H9 (cell line): ENCODE data around the gene FBLN1. TPM values are rescaled to one million over a fixed set of nuclear protein-coding genes. Genes with fewer than 3 reads are reported as not detected.

Experiments used
- DNase-seq: peaks from one replicate; pipeline ENCODE4 v3.0.0-alpha.2; 2017
- H2AFZ ChIP-seq: one replicate; pipeline ENCODE4 v1.6.1; 2013; ENCODE audit warnings: mild to moderate bottlenecking, low read length, control low read depth, moderate library complexity
- H2AK5ac ChIP-seq: 2 replicates; pipeline ENCODE4 v1.6.1; 2013; ENCODE audit warnings: low read length, control low read depth, mixed read lengths; ENCODE audit not compliant: insufficient read length
- H2BK120ac ChIP-seq: one replicate; pipeline ENCODE4 v1.6.1; 2013; ENCODE audit warnings: low read depth, mild to moderate bottlenecking, low read length, control low read depth, inconsistent platforms; ENCODE audit not compliant: poor library complexity, severe bottlenecking
- H2BK12ac ChIP-seq: 2 replicates; pipeline ENCODE4 v1.6.1; 2013; ENCODE audit warnings: low read length, control low read depth, mixed read lengths, low read depth; ENCODE audit not compliant: insufficient read length
- H2BK15ac ChIP-seq: 2 replicates; pipeline ENCODE4 v1.6.1; 2013; ENCODE audit warnings: low read depth, low read length, control low read depth
- H2BK20ac ChIP-seq: one replicate; pipeline ENCODE4 v1.6.1; 2013; ENCODE audit warnings: low read depth, mild to moderate bottlenecking, low read length, control low read depth, inconsistent platforms; ENCODE audit not compliant: poor library complexity, severe bottlenecking
- H2BK5ac ChIP-seq: 2 replicates; pipeline ENCODE4 v1.6.1; 2013; ENCODE audit warnings: low read length, control low read depth, mixed read lengths; ENCODE audit not compliant: insufficient read length
- H3K14ac ChIP-seq: 2 replicates; pipeline ENCODE4 v1.6.1; 2013; ENCODE audit warnings: low read length, control low read depth; ENCODE audit not compliant: insufficient read depth
- H3K18ac ChIP-seq: 2 replicates; pipeline ENCODE4 v1.6.1; 2013; ENCODE audit warnings: low read depth, mild to moderate bottlenecking, mixed read lengths, low read length, control low read depth; ENCODE audit not compliant: insufficient read length
- H3K23ac ChIP-seq: 2 replicates; pipeline ENCODE4 v1.6.1; 2013; ENCODE audit warnings: low read length, control low read depth, mixed read lengths, low read depth; ENCODE audit not compliant: insufficient read length
- H3K23me2 ChIP-seq: 2 replicates; pipeline ENCODE4 v1.6.1; 2013; ENCODE audit warnings: low read depth, mild to moderate bottlenecking, mixed read lengths, low read length, control low read depth; ENCODE audit not compliant: insufficient read length, poor library complexity, severe bottlenecking
- H3K27ac ChIP-seq: 2 replicates; pipeline ENCODE4 v1.5.1; 2013; ENCODE audit warnings: low read length, control low read depth, mixed read lengths, low read depth; ENCODE audit not compliant: insufficient read length
- H3K27me3 ChIP-seq: 2 replicates; pipeline ENCODE4 v1.6.1; 2013; ENCODE audit warnings: low read length, control low read depth, inconsistent platforms; ENCODE audit not compliant: insufficient read depth
- H3K4ac ChIP-seq: 2 replicates; pipeline ENCODE4 v1.6.1; 2013; ENCODE audit warnings: low read depth, mild to moderate bottlenecking, control low read depth, inconsistent platforms, low read length, moderate library complexity
- H3K4me1 ChIP-seq: 2 replicates; pipeline ENCODE4 v1.6.1; 2013; ENCODE audit warnings: low read length, control low read depth, inconsistent platforms; ENCODE audit not compliant: insufficient read depth
- H3K4me2 ChIP-seq: 2 replicates; pipeline ENCODE4 v1.6.1; 2013; ENCODE audit warnings: low read length, control low read depth, mixed read lengths; ENCODE audit not compliant: insufficient read length, insufficient read depth
- H3K56ac ChIP-seq: 2 replicates; pipeline ENCODE4 v1.6.1; 2013; ENCODE audit warnings: low read depth, mild to moderate bottlenecking, mixed read lengths, low read length, control low read depth; ENCODE audit not compliant: insufficient read length
- H3K79me1 ChIP-seq: 2 replicates; pipeline ENCODE4 v1.6.1; 2013; ENCODE audit warnings: low read depth, mild to moderate bottlenecking, moderate library complexity, low read length, control low read depth, inconsistent platforms; ENCODE audit not compliant: insufficient read depth, poor library complexity, severe bottlenecking
- H3K79me2 ChIP-seq: 2 replicates; pipeline ENCODE4 v1.6.1; 2013; ENCODE audit warnings: low read length, control low read depth, inconsistent platforms; ENCODE audit not compliant: insufficient read depth
- H3K9ac ChIP-seq: 2 replicates; pipeline ENCODE4 v1.6.1; 2013; ENCODE audit warnings: low read length, control low read depth, mixed read lengths; ENCODE audit not compliant: insufficient read length; ENCODE audit errors: extremely low read depth
- H3K9me3 ChIP-seq: one replicate; pipeline ENCODE4 v1.6.1; 2013; ENCODE audit warnings: low read depth, low read length, inconsistent platforms; ENCODE audit not compliant: control insufficient read depth
- H3T11ph ChIP-seq: one replicate; pipeline ENCODE4 v1.6.1; 2013; ENCODE audit warnings: mild to moderate bottlenecking, low read length, control low read depth, inconsistent platforms
- H4K20me1 ChIP-seq: one replicate; pipeline ENCODE4 v1.6.1; 2013; ENCODE audit not compliant: control insufficient read depth, insufficient read length, insufficient read depth
- H4K5ac ChIP-seq: 2 replicates; pipeline ENCODE4 v1.6.1; 2013; ENCODE audit warnings: low read depth, mild to moderate bottlenecking, mixed read lengths, low read length, control low read depth; ENCODE audit not compliant: insufficient read length
- H4K8ac ChIP-seq: replicated peaks from 2 replicates; pipeline ENCODE4 v1.6.1; 2013; ENCODE audit warnings: low read length, control low read depth, mixed read lengths, low read depth; ENCODE audit not compliant: insufficient read length
- H4K91ac ChIP-seq: 2 replicates; pipeline ENCODE4 v1.6.1; 2013; ENCODE audit warnings: low read depth, mild to moderate bottlenecking, moderate library complexity, mixed read lengths, low read length, control low read depth; ENCODE audit not compliant: insufficient read length
- H3K27ac Mint-ChIP-seq, 3 experiments: 2 replicates in 2 of 3; 3 replicates in 1 of 3; pipeline ENCODE4 v1.8.0; 2020 to 2021; ENCODE audit warnings: mixed read lengths in 3 of 3, mild to moderate bottlenecking in 1 of 3, moderate library complexity in 1 of 3
- H3K27me3 Mint-ChIP-seq: 2 replicates; pipeline ENCODE4 v1.8.0; 2021; ENCODE audit warnings: low read depth, mild to moderate bottlenecking, moderate library complexity, mixed read lengths
- H3K36me3 Mint-ChIP-seq, 3 experiments: 2 replicates in 2 of 3; 3 replicates in 1 of 3; pipeline ENCODE4 v1.8.0; 2020 to 2021; ENCODE audit warnings: low read depth in 3 of 3, mixed read lengths in 3 of 3; ENCODE audit not compliant: insufficient read depth in 1 of 3
- H3K4me1 Mint-ChIP-seq, 2 experiments: 2 replicates each; pipeline ENCODE4 v1.8.0; 2020; ENCODE audit warnings: mixed read lengths in 2 of 2
- H3K4me3 Mint-ChIP-seq, 2 experiments: 2 replicates in 1 of 2; 3 replicates in 1 of 2; pipeline ENCODE4 v1.8.0; 2020 to 2021; ENCODE audit warnings: mild to moderate bottlenecking in 2 of 2, mixed read lengths in 2 of 2, moderate library complexity in 1 of 2
- H3K9me3 Mint-ChIP-seq, 2 experiments: 2 replicates in 1 of 2; 3 replicates in 1 of 2; pipeline ENCODE4 v1.8.0; 2020; ENCODE audit warnings: mild to moderate bottlenecking in 2 of 2, mixed read lengths in 2 of 2, moderate library complexity in 1 of 2
- WGBS: extraction: QIAGEN DNeasy Blood & Tissue Kit; methylation state at CpG from one replicate; pipeline ENCODE4 v1.1.7; 2013; ENCODE audit warnings: missing lambda C conversion rate, low lambda C conversion rate, mixed read lengths; ENCODE audit not compliant: insufficient read length; ENCODE audit errors: extremely low coverage; 5-methylcytosine and 5-hydroxymethylcytosine counted together
- total RNA-seq: library from RNA; stranded (reverse); gene quantifications from 2 replicates; pipeline ENCODE4 v1.2.1, GENCODE V29; 2021
- TF ChIP-seq, protein P1 (sequence below): fragments of 200-600 bp; sonication (generic); conservative IDR thresholded peaks from 3 replicates; pipeline ENCODE4 v1.8.0; 2021; ENCODE audit warnings: antibody characterized with exemption, mild to moderate bottlenecking

FBLN1 gene
- total RNA-seq, 1 experiment from 2014 or later: 140 TPM

GRCh38 chr22:45548991-45549761 lies 46.5 kb downstream of the FBLN1 start:
- Histone ChIP-seq H3K9me3 (no peaks in the 10 kb centered on the region), H3T11ph (no peak overlapping the region), H3K18ac (no peak overlapping the region), H4K5ac (no peak overlapping the region), H3K14ac (no peak overlapping the region), H4K8ac (no peak overlapping the region), H3K56ac (no peak overlapping the region), H2BK15ac (no peak overlapping the region), H2BK20ac (no peak overlapping the region), H2BK12ac (no peak overlapping the region), H3K79me2 (no peaks in the 10 kb centered on the region), H4K91ac (no peak overlapping the region), H3K27me3 (no peaks in the 10 kb centered on the region), H3K27ac (no peak overlapping the region), H3K4me2 (no peak overlapping the region), H4K20me1 (no peaks in the 10 kb centered on the region), H3K9ac (no peak overlapping the region), H3K4me1 (no peaks in the 10 kb centered on the region), H2BK5ac (no peak overlapping the region), H3K79me1 (no peaks in the 10 kb centered on the region), H3K4ac (no peak overlapping the region), H3K23me2 (no peaks in the 10 kb centered on the region), H2BK120ac (no peak overlapping the region), H2AK5ac (no peak overlapping the region), H3K23ac (no peak overlapping the region), H2AFZ (no peak overlapping the region)
- no peak for DNase-seq
- H3K9me3 Mint-ChIP-seq: no peaks in the 10 kb centered on the region
- peaks cover 42 to 72% (median 65%) of the 10 kb centered on the region in 3 experiments for H3K36me3 Mint-ChIP-seq
- no peaks in the 10 kb centered on the region; the same call in 1 of the 2 replicates for H3K27me3 Mint-ChIP-seq
- no peak overlapping the region for H3K27ac Mint-ChIP-seq
- TF ChIP-seq, protein P1, sequence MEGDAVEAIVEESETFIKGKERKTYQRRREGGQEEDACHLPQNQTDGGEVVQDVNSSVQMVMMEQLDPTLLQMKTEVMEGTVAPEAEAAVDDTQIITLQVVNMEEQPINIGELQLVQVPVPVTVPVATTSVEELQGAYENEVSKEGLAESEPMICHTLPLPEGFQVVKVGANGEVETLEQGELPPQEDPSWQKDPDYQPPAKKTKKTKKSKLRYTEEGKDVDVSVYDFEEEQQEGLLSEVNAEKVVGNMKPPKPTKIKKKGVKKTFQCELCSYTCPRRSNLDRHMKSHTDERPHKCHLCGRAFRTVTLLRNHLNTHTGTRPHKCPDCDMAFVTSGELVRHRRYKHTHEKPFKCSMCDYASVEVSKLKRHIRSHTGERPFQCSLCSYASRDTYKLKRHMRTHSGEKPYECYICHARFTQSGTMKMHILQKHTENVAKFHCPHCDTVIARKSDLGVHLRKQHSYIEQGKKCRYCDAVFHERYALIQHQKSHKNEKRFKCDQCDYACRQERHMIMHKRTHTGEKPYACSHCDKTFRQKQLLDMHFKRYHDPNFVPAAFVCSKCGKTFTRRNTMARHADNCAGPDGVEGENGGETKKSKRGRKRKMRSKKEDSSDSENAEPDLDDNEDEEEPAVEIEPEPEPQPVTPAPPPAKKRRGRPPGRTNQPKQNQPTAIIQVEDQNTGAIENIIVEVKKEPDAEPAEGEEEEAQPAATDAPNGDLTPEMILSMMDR: peak; percentile 56
- no CpG with 5 or more reads among the region's 17 CpGs for WGBS
- no peak overlapping the region for H3K4me3 Mint-ChIP-seq
- H3K4me1 Mint-ChIP-seq: peaks cover 6 to 24% of the 10 kb centered on the region in 2 experiments
